NCI-H510A treated with DMSO at 0.1 percent for 48 hours (cell line): ENCODE data around the gene GGA1.

Experiments
- DNase-seq: peaks from one replicate; lab custom pipeline; 2025; lab: John Stamatoyannopoulos, UW

Gene GGA1

DNA sequence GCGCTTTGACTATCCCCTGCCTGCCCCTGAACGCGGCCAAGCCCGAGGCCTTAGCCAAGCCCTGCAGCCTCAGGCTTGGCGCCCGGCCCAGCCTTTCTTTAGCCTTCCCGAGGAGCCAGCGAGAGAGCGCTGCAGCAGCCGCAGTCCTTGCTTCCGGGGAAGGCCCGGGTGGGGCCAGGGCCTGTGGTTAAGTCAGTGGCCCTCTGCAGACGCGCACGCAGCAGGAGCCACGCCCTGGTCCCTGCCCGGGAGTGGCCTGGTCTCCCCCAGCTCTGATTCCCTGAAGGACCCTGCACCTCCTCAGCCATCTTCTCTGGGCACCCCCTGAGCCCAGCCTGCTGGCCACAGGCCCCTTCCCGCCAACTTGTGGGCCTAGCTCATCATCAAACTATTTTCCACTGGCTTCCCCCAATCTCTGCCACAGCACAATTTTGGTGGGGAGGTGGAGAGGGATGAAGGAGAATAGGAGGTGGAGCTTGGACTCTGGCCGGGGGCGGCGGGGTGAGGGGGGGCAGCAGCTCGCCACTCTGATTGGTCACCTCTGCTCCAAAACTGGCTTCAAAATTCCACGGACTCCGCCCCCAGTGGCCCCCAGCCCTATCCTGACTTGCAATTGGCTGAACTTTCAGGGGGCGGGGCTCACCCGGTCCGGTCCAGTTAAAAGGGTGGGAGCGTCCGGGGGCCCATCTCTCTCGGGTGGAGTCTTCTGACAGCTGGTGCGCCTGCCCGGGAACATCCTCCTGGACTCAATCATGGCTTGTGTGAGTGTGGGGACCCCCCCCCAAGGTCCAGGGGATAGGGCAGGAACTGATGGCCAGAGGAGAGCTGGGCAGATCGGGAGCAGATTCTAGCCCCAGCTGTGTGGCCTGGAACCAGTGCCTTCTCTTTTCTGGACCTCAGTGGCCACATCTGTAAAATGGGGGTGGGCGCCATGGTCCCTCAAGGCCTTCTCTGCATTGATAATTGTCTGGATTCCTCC lies 66.6 kb downstream of the GGA1 start, which contains the start of gene LGALS1:
Gene LGALS1 (plus strand): TSS at position 686 of the 979 bp plus-strand sequence. CDS start 67 bp downstream, at position 753.
- peak; percentile 57 for DNase-seq

DNA sequence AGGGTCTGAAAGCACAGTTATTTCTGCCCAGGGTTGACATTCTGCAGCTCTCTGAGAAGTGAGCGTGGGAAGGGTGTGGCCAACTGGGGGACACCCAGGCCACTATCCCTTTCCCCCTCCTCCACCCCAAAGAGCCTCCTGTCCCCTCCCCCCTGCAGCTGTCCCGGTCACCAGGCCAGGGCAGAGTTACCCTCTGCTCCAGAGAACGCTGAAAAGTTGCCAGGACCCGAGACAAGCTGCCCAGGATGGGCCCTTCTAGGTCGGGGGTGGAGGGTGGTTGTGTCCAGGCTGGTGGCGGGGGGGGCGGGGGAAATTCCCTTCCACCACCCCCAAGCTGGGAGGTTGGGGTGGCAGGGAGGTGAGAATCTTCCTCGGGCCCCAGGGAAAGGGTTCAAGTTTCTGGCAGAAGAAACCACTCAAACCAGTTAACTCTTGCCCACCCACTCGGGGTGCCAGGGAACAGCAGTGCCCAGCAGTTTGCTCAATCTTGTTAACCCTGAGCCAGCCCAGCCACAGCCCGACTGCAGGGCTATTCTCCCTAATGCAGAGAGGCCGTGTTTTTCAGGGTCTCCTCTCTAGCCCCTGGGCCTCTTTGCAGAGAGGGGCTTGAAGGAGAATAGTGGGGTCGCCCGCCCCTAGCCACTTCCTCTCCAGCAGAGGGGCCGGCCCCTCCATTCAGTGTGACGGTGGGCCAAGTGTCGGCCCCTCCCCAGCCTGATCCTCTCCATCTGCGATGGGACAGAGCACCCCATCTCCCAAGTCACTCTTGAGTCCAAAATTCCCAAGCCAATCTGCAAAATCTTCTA lies 67.5 kb downstream of the GGA1 start:
- no peak for DNase-seq

GRCh38 chr22:37676736-37677492 lies 68.3 kb downstream of the GGA1 start:
- peak; percentile 48 for DNase-seq

- DNase-seq: no peak
Observed at GRCh38 chr22:37677493-37677974, 68.9 kb downstream of the GGA1 start.

- DNase-seq: no peak
Observed at GRCh38 chr22:37678372-37678771, 69.7 kb downstream of the GGA1 start.

GRCh38 chr22:37679670-37680069 lies 71.0 kb downstream of the GGA1 start:
- DNase-seq: no peak

- DNase-seq: no peak
Observed at GRCh38 chr22:37680191-37680851, 71.7 kb downstream of the GGA1 start.

GRCh38 chr22:37681001-37681424 lies 72.4 kb downstream of the GGA1 start:
- DNase-seq: no peak

DNA sequence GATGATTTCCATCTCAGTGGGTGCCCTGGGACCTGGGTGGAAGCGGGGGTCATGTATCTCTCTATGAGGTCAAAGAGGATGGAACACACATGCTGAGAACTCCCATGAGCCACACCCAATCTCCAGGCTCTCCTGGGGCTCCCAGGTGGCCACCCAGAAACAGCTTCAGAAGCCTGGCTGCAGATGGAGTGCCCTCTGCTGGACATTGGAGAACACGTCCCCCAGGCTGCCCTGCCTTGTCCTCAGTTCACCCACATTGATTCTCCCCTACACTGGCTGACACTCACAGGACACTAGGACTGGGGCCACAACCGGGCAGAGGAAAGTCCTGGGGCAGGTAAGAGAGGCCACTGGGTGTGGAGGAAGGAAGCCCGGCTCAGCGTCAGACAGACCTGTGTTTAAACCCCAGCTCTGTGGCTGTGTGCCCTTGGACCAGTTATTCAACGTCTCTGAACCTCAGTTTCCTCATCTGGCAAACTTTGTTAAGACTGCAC lies 73.0 kb downstream of the GGA1 start:
- peak; percentile 34 for DNase-seq
